ENCODE measurements around the gene COG7. TPM values are rescaled to one million over a fixed set of nuclear protein-coding genes. Genes with fewer than 3 reads are reported as not detected.

COG7 gene
- total RNA-seq, 1 experiment from 2014 or later: 17.9 TPM

DNA sequence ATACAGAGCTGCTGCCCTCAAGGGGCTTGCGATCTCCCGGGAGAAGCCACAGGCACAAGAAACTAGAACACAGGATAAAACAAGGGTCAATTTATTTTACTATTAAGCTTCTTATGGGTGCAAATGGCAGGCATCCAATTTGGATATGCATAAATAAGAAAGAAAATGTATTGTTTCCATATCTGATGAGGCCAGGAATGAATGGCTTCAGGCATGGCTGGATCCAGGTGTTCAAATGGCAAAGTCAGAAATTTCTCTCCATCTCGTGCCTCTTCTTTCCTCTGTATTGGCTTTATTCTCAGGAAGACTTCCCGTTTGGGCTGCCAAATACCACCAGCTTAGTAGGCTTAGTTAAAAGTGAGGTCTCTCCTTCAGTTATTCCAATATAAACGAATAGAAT is 107.8 kb downstream of the COG7 start:
- H3K79me2 ChIP-seq (ENCODE audit: insufficient read depth, low read length): no peaks in the 10 kb centered on the region
- no peak overlapping the region for H4K91ac ChIP-seq (ENCODE audit: insufficient read length, low read depth, low read length)
- no peak overlapping the region for H2BK12ac ChIP-seq (ENCODE audit: insufficient read length, low read depth, low read length)
- peaks cover 8% of the 10 kb centered on the region for H3K27me3 Mint-ChIP-seq (ENCODE audit: low read depth)
- no peaks in the 10 kb centered on the region for H3K4me1 ChIP-seq (ENCODE audit: insufficient read depth, low read length)
- H2AFZ ChIP-seq (ENCODE audit: low read length): no peak overlapping the region
- H3K56ac ChIP-seq (ENCODE audit: insufficient read length, low read depth, low read length): no peak overlapping the region
- H4K8ac ChIP-seq (replicated peaks; ENCODE audit: insufficient read length, low read depth, low read length): no peak overlapping the region
- no peak overlapping the region for H3K18ac ChIP-seq (ENCODE audit: insufficient read length, low read depth, low read length)
- no peaks in the 10 kb centered on the region for H4K20me1 ChIP-seq (ENCODE audit: control insufficient read depth, insufficient read depth, insufficient read length)
- no CpG with 5 or more reads among the region's 5 CpGs for WGBS (ENCODE audit: extremely low coverage, insufficient read length, low lambda C conversion rate)
- no peaks in the 10 kb centered on the region for H3K23me2 ChIP-seq (ENCODE audit: insufficient read length, low read depth, low read length, poor library complexity, severe bottlenecking)
- H3K14ac ChIP-seq (ENCODE audit: insufficient read depth, low read length): no peak overlapping the region
- no peak overlapping the region for H3K23ac ChIP-seq (ENCODE audit: insufficient read length, low read depth, low read length)
- H3K9me3 ChIP-seq (ENCODE audit: control insufficient read depth, low read depth, low read length): no peaks in the 10 kb centered on the region
- no peak overlapping the region for H3K9ac ChIP-seq (ENCODE audit: extremely low read depth, insufficient read length, low read length)
- no peak overlapping the region for H2BK5ac ChIP-seq (ENCODE audit: insufficient read length, low read length)
- no peak overlapping the region for H3K27ac ChIP-seq (ENCODE audit: insufficient read length, low read depth, low read length)
- H3K4me2 ChIP-seq (ENCODE audit: insufficient read depth, insufficient read length, low read length): no peak overlapping the region
- H3K27ac Mint-ChIP-seq: peak overlapping the region in 1 of 3 experiments; percentile 22; a peak in 1 of 7 replicates
- H3T11ph ChIP-seq (ENCODE audit: low read length): no peak overlapping the region
- H2BK15ac ChIP-seq (ENCODE audit: low read depth, low read length): no peak overlapping the region
- H3K27me3 ChIP-seq (ENCODE audit: insufficient read depth, low read length): no peaks in the 10 kb centered on the region
- no peaks in the 10 kb centered on the region for H3K79me1 ChIP-seq (ENCODE audit: insufficient read depth, low read depth, low read length, poor library complexity, severe bottlenecking)
- no peak overlapping the region for H4K5ac ChIP-seq (ENCODE audit: insufficient read length, low read depth, low read length)
- peaks cover 22 to 37% of the 10 kb centered on the region in 2 experiments for H3K4me1 Mint-ChIP-seq
- H2AK5ac ChIP-seq (ENCODE audit: insufficient read length, low read length): no peak overlapping the region
- no peak overlapping the region for H3K4me3 Mint-ChIP-seq
- DNase-seq: no peak
- H2BK120ac ChIP-seq (ENCODE audit: low read depth, low read length, poor library complexity, severe bottlenecking): no peak overlapping the region
- H3K9me3 Mint-ChIP-seq: peaks cover 5 to 9% of the 10 kb centered on the region in 2 experiments; a peak in 2 of 5 replicates
- TF ChIP-seq CTCF (conservative IDR thresholded peaks at IDR 0.05): no peak
- H3K36me3 Mint-ChIP-seq (ENCODE audit: insufficient read depth in 1 of 3, low read depth in 3 of 3): peaks cover 0 to 4% (median 0%) of the 10 kb centered on the region in 3 experiments; a peak in 2 of 7 replicates
- H3K4ac ChIP-seq (ENCODE audit: low read depth, low read length): no peak overlapping the region
- H2BK20ac ChIP-seq (ENCODE audit: low read depth, low read length, poor library complexity, severe bottlenecking): no peak overlapping the region

All from H9 (cell line).